ENCODE results near the gene RBMS3.

The RBMS3 gene

GRCh38 chr3:29503314-29503713 is 222.4 kb downstream of the RBMS3 start:
- DNase-seq (ENCODE audit: extremely low read depth, insufficient read length): no peak
- Histone ChIP-seq H3K4me3 (replicated peaks; ENCODE audit: low read depth, low read length) (no peak overlapping the region), H3K36me3 (ENCODE audit: control insufficient read depth, insufficient read depth, low read length) (no peaks in the 10 kb centered on the region), H3K27me3 (replicated peaks; ENCODE audit: control insufficient read depth, insufficient read depth, low read length) (no peaks in the 10 kb centered on the region)
- TF ChIP-seq CTCF (IDR thresholded peaks at IDR 0.05; ENCODE audit: insufficient read depth, low read length, poor library complexity, severe bottlenecking): no peak

GRCh38 chr3:29503958-29504357 is 223.1 kb downstream of the RBMS3 start:
- Histone ChIP-seq H3K4me3 (replicated peaks; ENCODE audit: low read depth, low read length) (no peak overlapping the region), H3K36me3 (ENCODE audit: control insufficient read depth, insufficient read depth, low read length) (no peaks in the 10 kb centered on the region), H3K27me3 (replicated peaks; ENCODE audit: control insufficient read depth, insufficient read depth, low read length) (no peaks in the 10 kb centered on the region)
- DNase-seq (ENCODE audit: extremely low read depth, insufficient read length): no peak
- TF ChIP-seq CTCF (IDR thresholded peaks at IDR 0.05; ENCODE audit: insufficient read depth, low read length, poor library complexity, severe bottlenecking): no peak

- DNase-seq (ENCODE audit: extremely low read depth, insufficient read length): no peak
- Histone ChIP-seq H3K36me3 (ENCODE audit: control insufficient read depth, insufficient read depth, low read length) (no peaks in the 10 kb centered on the region), H3K4me3 (replicated peaks; ENCODE audit: low read depth, low read length) (no peak overlapping the region), H3K27me3 (replicated peaks; ENCODE audit: control insufficient read depth, insufficient read depth, low read length) (no peaks in the 10 kb centered on the region)
- no peak for TF ChIP-seq CTCF (IDR thresholded peaks at IDR 0.05; ENCODE audit: insufficient read depth, low read length, poor library complexity, severe bottlenecking)
Observed at GRCh38 chr3:29506502-29506901, 225.6 kb downstream of the RBMS3 start.

GRCh38 chr3:29511701-29512100 is 230.8 kb downstream of the RBMS3 start:
- TF ChIP-seq CTCF (IDR thresholded peaks at IDR 0.05; ENCODE audit: insufficient read depth, low read length, poor library complexity, severe bottlenecking): no peak
- no peak for DNase-seq (ENCODE audit: extremely low read depth, insufficient read length)
- Histone ChIP-seq H3K36me3 (ENCODE audit: control insufficient read depth, insufficient read depth, low read length) (no peaks in the 10 kb centered on the region), H3K4me3 (replicated peaks; ENCODE audit: low read depth, low read length) (no peak overlapping the region), H3K27me3 (replicated peaks; ENCODE audit: control insufficient read depth, insufficient read depth, low read length) (no peaks in the 10 kb centered on the region)

GRCh38 chr3:29512641-29513040 is 231.8 kb downstream of the RBMS3 start:
- DNase-seq (ENCODE audit: extremely low read depth, insufficient read length): no peak
- TF ChIP-seq CTCF (IDR thresholded peaks at IDR 0.05; ENCODE audit: insufficient read depth, low read length, poor library complexity, severe bottlenecking): no peak
- H3K27me3 ChIP-seq (replicated peaks; ENCODE audit: control insufficient read depth, insufficient read depth, low read length): no peaks in the 10 kb centered on the region
- H3K4me3 ChIP-seq (replicated peaks; ENCODE audit: low read depth, low read length): no peak overlapping the region
- H3K36me3 ChIP-seq (ENCODE audit: control insufficient read depth, insufficient read depth, low read length): no peaks in the 10 kb centered on the region

GRCh38 chr3:29513236-29513635 is 232.4 kb downstream of the RBMS3 start:
- no peaks in the 10 kb centered on the region for H3K27me3 ChIP-seq (replicated peaks; ENCODE audit: control insufficient read depth, insufficient read depth, low read length)
- H3K4me3 ChIP-seq (replicated peaks; ENCODE audit: low read depth, low read length): no peak overlapping the region
- no peak for TF ChIP-seq CTCF (IDR thresholded peaks at IDR 0.05; ENCODE audit: insufficient read depth, low read length, poor library complexity, severe bottlenecking)
- no peak for DNase-seq (ENCODE audit: extremely low read depth, insufficient read length)
- no peaks in the 10 kb centered on the region for H3K36me3 ChIP-seq (ENCODE audit: control insufficient read depth, insufficient read depth, low read length)
